GM21381 (cell line): Measurements from ENCODE around the gene MCEMP1.

Experiments used
- ATAC-seq: cut with Tn5 transposase; IDR thresholded peaks from one replicate; pipeline ENCODE4 v1.9.1; 2021; ENCODE audit warnings: mild to moderate bottlenecking, moderate library complexity; ENCODE audit not compliant: unreplicated experiment

Gene MCEMP1

DNA sequence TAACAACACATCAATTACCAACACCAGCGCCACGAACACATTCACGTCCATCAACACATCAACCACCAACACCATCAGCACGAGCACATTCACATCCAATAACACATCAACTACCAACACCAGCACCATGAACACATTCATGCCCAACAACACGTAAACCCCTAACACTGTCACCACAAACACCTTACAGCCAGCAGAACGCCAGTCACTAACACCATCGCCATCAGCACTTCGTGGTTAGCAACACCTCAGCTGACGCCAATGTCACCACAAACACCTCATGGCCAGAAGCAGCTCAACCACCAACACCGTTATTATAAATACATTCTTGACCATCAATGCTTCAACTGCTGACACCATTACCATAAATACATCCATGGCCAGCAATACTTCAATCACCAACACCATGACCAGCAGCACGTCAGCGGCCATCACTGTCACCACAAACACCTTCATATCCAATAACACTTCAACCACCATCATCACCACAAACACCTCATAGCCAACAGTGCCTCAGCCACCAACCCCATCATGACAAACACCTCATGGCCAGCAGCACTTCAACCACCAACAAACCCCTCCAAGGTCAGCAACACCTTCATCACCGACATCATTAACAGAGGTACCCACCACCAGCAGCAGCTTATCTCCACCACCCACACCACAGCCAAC lies 15.7 kb downstream of the MCEMP1 start:
- no peak for ATAC-seq

DNA sequence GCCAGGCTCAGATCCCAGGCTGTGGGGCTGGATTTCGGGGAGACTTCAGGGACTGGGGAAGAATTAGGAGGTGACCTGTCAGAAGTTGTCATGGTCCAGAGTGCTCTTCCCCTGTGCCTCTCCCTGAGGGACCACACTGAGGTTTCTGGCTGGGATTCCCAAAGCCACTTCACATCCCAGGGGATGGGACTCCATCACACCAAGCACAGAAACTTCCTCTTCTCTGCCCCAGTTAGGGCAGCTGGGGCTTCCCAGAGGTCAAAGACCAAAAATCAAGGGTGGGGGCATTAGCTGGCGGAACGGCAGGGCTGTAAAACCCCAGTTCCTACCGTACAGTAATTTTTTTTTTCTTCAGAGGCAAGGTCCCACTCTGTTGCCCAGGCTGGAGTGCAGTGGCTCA lies 17.6 kb downstream of the MCEMP1 start:
- no peak for ATAC-seq

DNA sequence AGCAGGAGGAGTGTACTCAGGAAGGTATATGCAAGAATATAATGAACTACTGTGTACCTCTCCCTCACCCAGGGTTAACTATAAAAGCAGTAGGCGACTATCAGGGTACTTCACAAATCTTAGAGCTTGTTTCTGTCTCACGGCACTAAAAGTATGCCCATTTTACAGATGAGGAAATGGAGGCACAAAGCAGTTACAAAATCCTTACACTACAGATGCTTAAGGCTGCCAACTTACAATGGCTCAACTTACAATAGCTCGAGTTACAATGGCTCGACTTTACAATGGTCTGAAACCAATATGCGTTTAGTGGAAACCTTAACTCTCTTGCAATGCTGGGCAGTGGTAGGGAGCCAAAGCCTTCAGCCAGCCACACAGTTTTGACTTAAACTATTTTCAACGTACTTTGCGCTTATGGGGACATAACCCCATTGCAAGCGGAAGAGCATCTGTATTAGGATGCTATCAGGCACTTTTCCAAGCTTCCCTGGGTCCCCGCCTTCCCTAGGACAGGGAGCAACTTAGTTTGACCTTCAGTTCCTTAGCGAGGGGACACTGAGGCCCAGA lies 20.9 kb downstream of the MCEMP1 start:
- no peak for ATAC-seq

DNA sequence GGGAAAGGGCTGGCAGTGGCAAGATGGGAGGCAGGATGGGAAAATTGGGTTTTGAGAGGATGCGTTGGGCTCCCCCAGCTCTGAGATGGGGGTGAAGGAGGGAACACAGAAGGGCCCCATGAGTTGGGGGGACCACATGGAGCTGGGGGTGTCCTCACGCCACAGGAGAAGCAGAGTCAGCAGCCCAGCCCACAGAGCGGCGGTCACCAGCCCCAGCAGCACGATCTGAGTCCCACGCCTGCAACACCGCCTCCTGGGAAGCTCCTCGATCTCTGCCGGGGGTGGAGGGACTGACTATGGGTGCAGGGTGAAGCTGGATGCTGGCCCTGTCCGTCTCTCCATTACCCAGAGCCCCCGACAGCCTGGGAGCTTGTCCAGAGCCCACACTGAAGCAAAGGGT lies 21.7 kb downstream of the MCEMP1 start:
- no peak for ATAC-seq

DNA sequence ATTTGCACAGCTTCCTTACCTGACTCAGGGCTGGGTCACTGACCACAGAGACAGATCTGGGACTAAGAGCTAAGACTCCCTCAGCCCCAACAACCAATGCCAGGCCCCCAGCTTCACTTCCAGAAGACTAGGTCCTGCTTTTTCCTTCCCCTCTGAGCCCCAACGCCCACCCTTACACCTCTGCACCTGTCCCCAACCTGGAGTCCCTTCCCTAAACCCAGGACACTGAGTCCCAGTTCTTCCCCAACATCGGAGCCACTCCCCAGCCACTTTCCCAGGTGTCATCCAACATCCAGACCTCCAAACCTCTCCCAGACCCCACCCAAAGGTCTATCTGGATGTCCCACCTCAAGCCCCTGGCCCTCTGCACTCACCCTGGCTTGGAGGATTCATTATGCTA lies 22.1 kb downstream of the MCEMP1 start:
- ATAC-seq: no peak

DNA sequence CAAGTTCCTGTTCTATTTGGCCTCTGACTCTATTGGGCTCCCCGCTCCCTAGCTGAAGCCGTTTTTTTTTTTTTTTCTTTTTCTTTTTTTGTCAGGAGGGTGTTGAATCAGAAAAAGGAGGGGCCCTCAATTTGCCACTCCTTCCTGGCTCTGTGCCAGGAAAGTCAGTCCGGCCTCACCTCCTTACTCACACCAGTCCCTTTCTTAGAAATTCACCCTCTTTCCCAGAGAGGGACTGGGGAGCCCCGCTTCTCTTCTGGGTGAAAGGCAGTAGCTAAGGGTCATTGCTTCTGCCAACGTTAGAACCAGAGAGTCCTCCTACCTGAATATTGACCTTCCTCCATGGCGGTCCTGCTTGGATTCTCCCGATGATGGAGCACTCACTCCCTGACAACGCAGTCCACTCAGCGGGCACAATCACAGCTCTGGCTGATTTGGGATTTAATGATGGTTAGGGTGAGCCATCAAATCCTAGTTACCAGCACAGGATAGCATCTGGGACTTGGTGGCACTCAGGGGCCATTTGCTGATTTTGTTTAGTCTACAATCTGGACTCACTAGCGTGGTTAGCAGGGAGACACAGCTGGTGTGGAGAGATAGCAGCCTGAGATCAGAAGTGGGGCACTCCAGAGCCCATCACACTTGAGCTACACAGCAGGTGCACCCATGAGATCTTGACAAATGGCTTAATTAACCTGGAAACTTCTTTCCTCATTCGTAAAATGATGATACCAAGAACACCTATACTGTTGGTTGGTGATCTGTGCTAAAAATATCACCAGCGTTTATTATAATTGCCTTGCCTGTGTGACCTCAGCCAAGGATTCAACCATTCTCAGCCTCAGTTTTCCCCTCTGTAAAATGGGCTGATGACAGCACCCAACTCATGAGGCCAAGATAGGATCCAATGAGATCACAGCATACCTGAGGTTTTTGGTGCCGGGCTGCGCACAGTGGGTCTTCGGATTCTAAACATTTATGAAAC lies 22.8 kb downstream of the MCEMP1 start:
- ATAC-seq: no peak

DNA sequence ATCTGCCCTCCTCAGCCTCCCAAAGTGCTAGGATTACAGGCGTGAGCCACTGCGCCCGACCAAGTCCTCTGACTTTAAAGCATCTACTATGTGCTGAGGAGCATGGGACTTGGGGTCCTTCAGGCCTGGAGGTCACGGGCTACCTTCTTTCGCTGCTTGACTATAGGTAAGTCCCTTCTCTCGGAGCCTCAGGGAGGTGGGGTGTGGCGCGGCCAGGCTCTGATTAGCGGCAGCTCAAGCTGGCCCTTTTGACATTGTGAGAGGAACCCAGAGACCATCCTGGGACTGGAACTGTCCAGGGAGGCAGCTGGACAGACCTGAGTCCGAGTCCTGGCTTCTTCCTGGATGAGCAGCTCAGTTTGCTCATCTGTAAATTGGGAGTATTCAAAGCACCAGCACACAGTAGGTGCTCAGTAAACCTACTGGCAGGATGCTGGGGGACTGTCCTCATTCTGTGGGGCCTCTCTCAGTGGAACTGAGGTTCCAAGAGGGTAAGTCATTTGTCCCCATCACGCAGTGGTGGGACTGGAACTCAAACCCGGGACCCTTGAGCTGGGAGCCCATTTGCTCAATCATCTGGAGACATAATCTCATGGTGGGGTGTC lies 24.3 kb downstream of the MCEMP1 start:
- ATAC-seq: no peak

DNA sequence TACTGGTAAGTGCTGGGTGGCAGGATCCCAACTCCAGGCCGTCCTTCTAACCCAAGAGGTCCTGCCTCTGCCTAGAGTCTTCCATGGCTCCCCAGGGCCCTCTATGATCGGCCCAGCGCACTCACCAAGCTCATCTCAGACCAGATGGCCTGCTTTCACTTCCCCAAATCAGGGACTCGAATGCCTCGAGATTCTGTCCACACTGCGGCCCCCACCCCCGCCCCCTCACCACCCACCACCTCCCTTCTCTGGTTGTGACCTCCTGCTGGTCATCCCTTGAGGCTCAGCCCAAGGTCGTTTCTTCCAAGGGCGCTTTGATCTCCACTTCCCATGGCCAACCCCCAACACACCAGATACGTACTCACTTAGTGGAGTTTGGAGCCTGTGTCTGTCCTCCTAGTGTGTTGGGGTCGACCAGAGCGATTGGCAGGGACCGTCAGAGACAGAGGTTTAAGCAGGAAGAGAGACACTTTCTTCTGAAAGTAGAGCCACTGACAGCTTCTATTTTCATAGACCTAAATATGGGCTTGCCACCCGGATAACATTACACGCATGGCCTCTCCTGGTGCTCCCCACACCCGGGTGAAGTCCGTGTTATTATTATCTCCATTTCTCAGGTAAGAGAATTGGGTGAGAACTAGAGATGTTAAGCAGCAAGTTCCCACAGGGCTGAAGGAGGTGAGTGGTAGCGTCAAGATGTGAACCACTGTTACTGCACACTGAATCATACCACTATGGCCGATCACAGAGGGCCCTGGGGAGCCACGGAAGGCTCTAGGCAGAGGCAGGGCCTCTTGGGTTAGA lies 25.0 kb downstream of the MCEMP1 start, which contains the start of gene FCER2:
Gene FCER2 (minus strand): TSS at position 478 of the 804 bp plus-strand sequence. CDS start 2,371 bp downstream, outside the sequence.
- peak; percentile 52 for ATAC-seq

DNA sequence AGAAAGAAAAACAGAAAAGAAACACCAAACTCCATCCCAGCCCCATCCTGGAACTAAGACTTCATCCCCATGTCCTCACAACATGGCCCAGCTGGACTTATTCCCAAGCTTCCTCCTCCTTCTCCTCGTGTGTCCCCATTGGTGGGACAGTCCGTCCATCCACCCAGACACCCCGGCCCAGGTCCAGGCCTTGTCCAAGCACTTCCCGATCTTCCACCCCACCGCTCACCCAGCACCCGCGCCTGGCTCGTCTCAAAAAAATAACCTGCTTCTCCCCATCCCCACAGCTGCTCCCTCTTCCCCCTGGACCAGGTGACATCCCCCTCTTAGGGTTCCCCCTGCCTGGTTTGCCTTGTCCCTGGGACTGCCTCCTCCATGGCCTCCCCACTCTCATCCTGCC lies 26.4 kb downstream of the MCEMP1 start:
- ATAC-seq: no peak

DNA sequence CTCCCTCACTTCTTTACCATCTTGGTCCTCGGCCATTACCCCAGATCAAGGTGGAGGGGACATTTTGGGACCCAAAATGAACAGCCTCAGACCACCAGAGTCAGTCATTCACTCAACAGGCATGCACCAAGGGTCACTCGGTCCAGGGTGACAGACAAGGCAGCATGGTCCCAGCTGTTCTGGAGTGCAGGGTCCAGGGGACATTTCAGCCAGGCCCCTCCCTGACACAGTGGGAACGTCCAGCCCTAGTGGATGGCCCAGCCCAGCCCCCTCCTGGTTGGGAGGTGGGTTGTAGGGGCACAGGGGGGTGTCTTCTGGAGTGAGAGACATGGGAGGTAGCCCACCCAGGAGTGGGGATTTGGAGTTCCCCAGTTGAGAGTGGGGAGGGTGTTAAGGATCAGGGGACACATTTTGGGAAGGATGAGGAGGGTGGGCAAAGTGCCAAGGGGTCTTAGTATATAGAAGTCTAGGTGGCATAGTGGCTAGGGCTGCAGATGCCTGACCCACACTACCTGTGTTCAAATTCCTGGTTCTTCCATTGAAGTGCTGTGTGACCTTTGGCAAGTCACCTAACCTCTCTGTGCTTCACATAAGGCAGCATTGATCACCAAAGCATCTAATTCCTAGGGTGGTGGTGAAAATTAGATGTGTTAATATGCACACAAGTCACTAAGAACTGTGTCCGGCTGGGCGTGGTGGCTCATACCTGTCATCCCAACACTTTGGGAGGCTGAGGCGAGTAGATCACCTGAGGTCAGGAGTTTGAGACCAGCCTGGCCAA lies 27.6 kb downstream of the MCEMP1 start:
- ATAC-seq: no peak

DNA sequence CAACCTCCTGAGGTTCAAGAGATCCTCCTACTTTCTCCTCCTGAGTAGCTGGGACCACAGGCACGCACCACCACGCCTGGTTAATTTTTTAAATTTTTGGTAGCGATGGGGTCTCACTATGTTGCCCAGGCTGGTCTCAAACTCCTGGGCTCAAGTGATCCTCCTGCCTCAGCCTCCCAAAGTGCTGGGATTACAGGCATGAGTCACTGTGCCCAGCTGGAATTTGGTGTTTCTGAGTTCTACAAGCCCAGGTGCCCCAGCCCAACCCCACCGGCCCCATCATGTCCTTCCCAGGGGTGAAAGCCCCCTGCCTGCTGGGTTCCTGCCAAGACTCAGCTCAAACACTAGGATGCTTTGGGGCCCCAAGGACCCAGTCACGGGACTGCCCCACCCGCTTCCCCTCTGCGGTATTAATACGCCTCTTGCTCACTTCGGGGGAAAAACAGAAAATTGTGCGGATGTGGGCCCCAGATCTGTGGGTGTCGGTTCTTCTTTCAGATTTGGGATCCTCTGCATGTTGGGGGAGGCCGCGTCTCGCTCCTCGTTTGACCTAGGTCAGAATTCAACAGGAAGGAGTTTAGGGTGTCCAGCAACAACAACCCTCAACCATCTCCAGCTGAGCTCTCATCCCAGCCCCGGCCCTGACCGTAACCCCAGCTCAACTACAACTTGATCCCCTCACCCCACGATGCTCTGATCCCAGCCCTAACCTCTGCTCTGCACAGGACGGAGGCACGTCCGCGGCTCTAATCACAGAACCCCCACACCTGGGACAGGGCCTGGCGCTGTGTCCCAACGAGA lies 28.7 kb downstream of the MCEMP1 start:
- peak; percentile 43 for ATAC-seq

DNA sequence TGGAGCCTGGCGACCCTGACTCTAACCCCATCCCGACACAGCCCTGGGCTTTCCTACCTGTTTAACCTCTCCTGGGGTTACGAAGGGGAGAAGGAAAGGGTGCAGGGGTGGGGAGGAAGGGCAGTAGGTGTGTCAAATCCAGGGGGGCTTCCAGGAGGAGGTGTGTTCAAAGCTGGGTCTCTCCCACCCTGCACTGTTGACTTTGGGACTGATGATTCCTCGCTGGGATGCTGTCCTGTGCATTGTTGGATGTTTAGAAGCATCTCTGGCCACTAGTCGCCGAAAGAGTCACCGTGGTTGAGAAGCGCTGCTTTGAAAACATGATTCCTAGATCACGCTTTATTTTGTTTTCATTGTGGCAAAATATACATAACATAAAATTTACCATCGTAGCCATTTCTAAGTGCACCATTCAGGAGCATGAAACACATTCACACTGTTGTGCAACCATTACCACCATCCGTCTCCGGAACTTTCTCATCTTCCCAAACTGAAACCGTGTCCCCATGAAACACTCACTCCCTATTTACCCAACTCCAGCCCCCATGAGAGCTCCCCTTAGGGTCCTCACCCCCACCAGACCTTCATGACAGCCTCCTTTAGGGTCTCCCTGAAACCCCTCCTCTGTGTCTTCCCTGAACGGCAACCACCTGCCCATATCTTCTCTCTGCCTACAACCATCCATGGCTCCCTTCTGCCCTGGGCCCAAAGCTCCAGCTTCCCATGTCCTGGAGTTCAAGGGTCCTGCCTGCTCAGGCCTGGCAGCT lies 29.5 kb downstream of the MCEMP1 start:
- ATAC-seq: no peak

DNA sequence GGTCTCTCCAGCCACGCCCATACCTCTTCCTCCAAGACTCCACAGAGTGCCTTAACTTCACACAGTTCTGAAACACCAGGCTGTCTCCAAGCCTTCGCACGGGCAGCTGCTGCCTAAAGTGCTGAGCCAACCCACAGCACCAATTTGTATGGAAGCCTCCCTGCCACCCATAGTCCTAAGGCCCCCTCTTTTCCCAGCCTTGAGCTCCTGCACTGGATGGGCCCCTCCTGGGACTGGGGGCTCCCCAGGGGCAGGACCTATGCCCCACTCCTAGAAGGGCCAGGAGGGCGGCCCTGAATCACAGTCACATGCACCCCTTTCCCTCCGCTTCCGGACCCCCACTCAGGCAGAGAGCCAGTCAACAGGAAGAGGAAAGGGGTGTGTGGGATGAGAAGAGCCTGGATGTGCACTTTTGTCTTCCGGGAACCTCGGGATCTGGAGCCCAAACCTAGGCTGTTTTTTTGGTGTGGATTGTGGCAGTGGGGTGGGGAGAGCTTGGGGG lies 30.1 kb downstream of the MCEMP1 start:
- no peak for ATAC-seq

DNA sequence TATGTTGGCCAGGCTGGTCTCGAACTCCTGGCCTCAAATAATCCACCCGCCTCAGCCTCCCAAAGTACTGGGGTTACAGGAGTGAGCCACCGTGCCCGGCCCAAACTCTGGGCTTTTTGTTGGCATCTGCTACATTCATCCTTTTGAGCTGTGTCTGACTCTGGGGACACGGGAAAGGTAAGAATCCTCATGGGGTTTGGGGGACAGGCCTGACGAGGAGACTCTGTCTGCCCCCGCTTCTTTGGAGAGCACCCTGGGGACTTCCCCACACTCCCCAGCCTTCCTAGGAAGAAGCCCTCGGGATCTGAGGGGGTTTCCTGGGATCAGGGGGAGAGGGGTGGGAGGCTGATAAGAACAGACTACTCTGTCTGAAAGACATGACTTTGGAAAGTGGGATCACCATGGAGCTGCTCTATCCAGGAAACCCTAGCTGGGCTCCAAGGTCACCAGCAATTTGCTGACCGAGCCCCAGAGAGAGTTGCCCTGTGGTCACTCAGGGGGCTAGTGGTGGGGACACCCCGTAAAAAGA lies 33.1 kb downstream of the MCEMP1 start:
- no peak for ATAC-seq

DNA sequence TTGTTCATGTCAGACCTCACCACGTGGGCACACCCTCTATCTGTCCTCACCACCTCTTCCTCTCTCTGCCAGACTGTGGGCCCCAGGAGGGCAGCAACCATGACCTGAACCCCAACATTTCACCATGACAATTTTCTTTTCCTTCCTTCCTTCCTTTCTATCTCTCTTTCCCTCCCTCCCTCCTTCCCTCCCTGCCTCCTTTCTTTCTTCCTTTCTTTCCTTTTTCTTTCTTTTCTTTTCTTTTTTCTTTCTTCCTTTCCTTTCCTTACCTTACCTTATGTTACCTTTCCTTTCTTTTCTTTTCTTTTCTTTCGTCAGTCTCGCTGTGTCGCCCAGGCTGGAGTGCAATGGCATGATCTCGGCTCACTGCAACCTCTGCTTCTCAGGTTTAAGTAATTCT lies 33.7 kb downstream of the MCEMP1 start:
- no peak for ATAC-seq

DNA sequence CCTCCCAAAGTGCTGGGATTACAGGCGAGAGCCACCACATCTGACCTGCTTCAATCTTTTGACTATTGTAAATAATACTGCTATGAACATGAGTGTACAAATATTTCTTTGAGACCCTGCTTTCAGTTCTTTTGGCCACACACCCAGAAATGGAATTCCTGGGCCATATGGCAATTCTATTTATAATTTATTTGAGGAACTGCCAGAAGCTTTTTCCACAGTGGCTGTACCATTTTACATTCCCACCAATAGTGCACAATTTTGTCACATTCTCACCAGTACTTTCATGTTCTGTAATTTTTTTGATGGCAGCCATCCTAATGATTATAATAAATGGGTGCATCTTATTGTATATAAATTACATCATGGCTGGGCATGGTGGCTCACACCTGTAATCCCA lies 38.8 kb downstream of the MCEMP1 start:
- ATAC-seq: no peak

DNA sequence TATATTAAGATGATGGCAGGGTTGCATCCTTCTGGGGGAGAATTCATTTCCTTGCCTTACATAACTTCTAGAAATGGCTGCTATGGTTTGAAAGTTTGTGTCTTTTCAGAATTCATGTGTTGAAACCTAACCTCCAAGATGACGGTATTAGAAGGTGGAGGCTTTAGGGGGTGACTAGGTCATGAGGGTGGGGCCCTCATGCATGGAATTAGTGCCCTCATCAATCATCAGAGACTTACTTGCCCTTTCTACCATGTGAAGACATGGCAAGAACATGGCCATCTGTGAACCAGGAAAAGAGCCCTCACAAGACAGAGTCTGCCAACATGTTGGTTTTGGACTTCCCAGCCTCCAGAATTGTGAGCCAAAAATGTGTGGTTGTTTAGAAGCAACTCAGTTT lies 39.9 kb downstream of the MCEMP1 start:
- no peak for ATAC-seq

DNA sequence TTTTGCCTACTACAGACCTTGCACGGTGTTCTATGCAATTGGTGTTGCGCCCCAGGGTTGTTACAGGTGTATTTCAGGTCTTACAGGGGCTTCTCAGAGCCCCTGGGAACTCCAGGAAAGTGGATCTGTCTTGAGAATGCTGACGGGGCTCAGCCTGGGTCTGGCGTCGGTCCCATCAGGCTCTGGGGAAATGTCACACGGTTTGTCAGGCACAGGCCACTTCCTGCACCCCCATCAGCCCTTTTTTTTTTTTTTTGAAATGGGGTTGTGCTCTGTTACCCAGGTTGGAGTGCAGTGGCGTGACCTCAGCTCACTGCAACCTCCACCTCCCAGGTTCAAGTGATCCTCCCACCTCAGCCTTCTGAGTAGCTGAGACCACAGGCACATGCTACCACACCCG lies 41.8 kb downstream of the MCEMP1 start:
- no peak for ATAC-seq
